NCI-H146 (cell line): Measurements from ENCODE around the gene PGAP6.
"Not testable (repeated sequence)": the region's sequence is repeated elsewhere in the genome, so short reads cannot be mapped to it uniquely, and the experiment has no call there.

Source experiments
- DNase-seq: peaks from one replicate; lab custom pipeline; 2025; lab: John Stamatoyannopoulos, UW

Gene PGAP6

GRCh38 chr16:364595-365491, 16.9 kb downstream of the PGAP6 start:
- DNase-seq = no peak

DNA sequence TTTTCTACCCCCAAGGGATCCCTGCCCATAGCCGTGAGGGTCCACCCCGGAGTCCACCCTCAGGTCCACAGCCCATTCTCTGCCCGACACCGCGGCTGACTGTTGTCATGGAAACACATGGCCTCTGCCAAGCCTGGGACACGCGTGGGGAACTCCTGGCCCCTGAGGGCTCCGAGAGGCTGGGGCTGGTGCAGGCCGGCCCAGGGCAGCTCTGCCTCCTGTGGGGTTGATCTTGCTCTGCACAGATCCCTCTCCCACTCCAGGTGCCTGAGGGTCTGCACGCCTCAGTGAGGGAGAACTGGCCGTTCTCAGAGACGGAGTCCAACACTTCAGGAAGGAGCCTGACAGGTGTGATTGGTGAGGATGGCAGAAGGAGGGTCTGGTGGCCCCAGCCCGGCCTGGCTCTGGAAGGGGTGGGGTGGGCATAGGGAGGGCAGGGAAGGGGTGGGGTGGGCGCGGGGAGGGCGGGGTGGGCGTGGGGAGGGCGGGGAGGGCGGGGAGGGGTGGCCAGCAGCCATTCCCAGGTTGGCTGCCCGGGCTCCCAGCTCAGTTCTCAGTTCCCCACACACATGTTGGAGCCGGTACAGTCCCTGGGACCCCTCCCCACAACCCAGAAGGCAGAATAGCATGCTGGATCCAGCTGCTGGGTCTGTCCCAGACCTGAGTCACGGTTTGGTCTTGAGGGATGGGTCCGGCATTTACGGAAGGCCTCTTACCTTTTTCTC, 17.9 kb downstream of the PGAP6 start:
- no peak for DNase-seq

DNA sequence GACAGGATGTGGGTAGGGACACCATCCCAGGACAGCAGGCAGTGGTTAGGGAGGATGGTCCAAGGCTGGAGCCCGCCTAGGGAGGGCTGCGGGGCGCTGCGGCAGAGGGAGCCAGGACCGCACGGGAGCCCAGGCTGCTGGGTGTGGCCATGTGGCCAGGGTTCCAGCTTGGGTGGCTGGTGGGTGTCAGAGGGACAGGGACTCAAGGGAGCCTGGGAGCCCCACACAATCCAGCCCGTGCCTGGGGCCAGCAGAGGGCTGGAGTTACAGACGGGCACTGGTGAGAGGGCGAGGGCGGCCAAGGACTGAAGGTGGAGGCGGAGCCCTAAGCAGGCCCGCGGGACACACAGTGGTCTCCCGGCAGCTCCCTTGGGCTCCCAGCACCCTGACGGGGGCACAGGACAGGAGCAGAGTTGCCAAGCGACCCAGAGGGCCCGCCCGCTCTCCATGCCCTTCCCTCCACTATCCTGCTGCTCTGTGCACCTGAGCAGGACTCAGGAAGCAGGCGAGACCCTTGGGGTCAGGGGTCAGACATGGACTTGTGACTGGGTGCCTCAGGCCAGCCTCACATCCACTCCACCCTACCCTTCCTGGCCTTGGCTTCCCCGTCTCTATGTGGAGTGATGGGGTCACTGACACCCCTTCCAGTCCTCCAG, 18.5 kb downstream of the PGAP6 start:
- DNase-seq = no peak

DNA sequence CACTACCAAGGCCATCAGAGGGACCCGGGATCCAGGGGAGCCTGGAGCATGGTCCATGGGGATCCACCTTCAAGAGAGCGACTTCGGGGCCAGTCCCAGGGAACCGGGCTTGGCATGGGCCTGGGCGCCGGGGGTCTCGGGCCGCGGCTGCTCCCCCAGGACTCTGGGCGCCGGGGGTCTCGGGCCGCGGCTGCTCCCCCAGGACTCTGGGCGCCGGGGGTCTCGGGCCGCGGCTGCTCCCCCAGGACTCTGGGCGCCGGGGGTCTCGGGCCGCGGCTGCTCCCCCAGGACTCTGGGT, 19.1 kb downstream of the PGAP6 start:
- not testable (repeated sequence) for DNase-seq

GRCh38 chr16:361872-362701, 19.7 kb downstream of the PGAP6 start:
- peak; percentile 88 for DNase-seq

GRCh38 chr16:361341-361871, 20.4 kb downstream of the PGAP6 start:
- peak; percentile 76 for DNase-seq

DNA sequence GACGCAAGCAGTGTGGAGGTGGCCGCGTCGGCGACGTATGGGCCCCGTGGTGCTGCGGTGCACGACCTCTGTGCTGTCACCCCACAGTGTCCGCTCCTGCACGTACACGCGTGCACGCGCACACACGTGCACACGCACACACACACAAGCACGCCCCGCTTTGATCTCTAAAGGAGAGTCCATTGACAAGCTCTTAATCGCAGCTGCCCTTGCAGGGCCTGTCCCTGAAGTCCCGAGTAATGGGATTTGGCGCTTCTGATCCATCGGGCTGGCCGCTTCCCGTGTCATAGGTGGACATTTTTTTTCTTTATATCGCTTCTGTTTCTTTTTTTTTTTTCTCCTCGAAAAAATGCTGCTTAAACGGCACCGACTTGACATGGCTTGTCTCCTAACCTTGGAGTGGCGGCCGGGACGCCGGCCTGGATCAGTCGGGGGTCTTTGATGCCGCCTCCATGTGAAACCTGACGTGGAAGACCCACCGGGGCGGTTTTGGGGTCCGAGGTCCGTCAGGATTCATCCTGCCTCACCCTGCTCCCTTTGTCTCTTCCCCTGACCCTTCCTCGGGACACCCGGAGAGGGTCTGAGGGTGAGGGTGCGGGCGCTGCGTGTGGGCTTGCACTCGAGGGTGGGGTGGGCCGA, 21.0 kb downstream of the PGAP6 start:
- DNase-seq = no peak

DNA sequence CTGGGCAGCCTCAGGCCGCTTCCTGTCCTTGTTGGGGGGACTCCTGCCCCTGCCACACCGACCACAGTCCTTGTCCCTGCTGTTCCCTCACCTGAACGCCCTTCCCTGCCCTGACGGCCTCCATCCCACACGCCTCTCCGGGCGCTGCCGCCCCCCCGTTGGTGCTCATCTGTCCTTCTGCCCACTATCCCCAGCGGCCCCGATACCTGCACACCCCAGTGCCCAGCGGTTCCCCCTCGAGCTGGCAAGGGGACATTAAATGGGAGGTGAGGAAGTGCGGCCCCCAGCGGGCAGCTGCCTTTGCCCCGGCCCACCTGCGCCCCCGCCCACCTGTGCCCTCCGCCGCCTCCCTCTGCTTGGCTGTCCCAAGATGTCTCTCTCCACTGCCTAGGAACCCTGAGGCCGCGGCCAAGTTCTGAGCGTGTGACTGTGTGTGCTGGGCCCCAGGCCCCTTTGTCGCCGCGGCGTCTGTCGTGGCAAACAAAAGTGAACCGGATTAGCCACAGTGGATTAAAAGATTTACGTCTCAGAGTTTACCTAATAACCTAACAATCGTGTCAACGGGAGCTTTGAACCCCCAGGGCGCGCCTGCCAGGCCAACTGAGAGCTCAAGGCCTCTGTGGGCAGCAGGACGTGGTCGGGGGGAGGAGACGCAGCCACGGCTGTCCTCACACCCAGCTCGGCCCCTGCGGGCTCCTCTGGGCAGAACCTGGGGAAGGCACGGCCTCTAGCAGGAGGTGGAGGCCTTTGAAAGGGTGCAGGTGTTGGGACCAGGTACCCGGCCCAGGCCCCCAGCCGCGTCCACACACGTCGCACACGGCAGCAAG, 21.7 kb downstream of the PGAP6 start:
- DNase-seq = no peak

- DNase-seq = no peak
These were observed 22.6 kb downstream of the PGAP6 start for GRCh38 chr16:359067-359763.

DNA sequence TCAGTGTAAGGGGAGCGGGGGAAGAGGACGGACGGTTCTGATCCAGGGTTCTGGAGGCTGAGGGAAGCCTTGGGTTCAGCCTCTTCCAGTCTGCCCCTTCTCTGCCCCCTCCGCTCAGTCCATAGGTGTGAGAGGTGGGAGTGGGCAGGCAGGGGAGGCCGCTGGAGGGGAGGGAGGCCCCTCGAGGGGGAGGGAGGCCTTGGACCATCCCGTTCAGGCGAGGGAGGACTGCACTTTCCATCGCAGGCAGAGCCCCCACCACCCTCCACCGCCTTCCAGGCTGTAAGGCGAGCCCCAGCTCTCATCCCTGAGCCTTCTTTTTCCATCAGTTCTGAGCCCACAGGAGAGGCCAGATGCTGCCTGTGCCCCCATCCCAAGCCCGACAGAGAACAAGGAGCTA, 25.0 kb downstream of the PGAP6 start:
- DNase-seq = no peak

GRCh38 chr16:354971-355461, 26.8 kb downstream of the PGAP6 start:
- no peak for DNase-seq

DNA sequence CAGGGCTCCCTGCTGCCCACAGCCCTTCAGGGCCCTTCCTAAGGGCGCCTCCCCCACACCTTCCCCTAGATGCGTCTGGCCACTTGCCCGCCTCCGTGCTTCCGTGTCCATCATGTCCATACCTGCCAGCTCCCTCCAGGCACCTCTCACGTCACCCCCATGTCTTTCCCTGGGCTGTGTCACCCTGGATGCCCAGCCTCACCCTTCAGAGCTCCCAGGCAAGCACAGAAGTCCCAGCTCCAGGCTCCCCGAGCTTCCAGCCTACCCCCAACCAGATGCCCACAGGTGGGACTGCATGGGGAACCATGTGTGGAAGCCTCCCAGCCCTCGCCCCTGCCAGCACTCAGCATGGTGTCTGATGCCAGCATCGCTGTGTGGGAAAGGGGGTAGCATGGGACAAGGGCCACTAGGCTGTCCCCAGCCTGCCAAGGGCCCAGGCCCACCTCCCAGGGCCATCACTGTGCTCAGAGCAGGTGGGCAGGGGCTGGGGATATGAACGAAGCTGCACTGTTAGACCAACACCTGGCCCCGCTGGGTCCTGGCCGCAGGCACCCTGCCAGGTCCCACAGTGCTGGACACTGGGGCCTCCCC, 27.4 kb downstream of the PGAP6 start:
- DNase-seq = no peak

GRCh38 chr16:353404-354290, 28.1 kb downstream of the PGAP6 start:
- DNase-seq = no peak

- DNase-seq = peak; percentile 100
These were observed 29.0 kb downstream of the PGAP6 start, which contains the start of gene AXIN1 for GRCh38 chr16:352547-353403. Gene AXIN1, minus strand, starts transcription at chr16:352723. Its CDS starts 5,698 bp downstream, at chr16:347025.

DNA sequence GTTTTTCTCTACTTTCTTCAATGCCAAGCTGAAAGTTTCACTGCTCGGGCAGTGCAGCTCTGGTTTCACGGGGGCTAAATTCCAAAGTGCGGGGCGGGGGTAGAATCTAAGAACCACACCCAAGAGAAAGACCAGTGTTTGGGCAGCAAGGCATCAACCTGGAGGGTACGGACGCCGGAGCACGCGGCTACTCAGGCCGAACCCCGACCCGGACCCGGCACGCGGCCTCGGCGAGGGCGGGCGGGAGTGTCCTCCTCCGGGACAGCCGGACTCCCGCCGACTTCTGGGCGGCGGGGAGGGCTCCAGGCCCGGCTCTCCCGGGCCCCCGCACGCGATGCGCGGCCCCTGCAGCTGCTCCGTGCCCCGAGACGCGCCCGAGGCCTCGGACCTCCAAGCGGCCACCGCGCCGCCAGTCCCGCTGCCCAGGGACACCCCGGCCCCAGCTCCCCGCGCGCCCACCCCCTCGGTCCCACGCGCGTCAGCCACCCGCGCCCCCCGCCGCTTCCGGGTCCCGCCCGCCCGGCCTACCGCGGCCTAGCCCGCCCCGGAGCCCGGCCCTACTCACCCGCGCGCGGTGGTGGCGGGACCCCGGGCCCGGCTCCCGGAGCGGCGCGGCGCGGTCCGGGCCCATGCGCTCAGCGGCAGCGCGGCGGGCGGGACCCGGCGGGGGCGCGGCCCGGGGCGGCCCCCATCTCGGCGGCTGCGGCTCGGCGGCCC, 29.8 kb downstream of the PGAP6 start:
- peak; percentile 43 for DNase-seq

- no peak for DNase-seq
These were observed 31.6 kb downstream of the PGAP6 start for GRCh38 chr16:350203-350602.
